ENCODE results near the gene NUMBL. TPM values are rescaled to one million over a fixed set of nuclear protein-coding genes. Genes with fewer than 3 reads are reported as not detected.

NUMBL gene
- total and polyA plus RNA-seq, 9 of the 15 experiments (the other 6 are each of a cell fraction or from before 2014, with no cell fraction given) = 0.39 to 38.6 (median 6.6) TPM

DNA sequence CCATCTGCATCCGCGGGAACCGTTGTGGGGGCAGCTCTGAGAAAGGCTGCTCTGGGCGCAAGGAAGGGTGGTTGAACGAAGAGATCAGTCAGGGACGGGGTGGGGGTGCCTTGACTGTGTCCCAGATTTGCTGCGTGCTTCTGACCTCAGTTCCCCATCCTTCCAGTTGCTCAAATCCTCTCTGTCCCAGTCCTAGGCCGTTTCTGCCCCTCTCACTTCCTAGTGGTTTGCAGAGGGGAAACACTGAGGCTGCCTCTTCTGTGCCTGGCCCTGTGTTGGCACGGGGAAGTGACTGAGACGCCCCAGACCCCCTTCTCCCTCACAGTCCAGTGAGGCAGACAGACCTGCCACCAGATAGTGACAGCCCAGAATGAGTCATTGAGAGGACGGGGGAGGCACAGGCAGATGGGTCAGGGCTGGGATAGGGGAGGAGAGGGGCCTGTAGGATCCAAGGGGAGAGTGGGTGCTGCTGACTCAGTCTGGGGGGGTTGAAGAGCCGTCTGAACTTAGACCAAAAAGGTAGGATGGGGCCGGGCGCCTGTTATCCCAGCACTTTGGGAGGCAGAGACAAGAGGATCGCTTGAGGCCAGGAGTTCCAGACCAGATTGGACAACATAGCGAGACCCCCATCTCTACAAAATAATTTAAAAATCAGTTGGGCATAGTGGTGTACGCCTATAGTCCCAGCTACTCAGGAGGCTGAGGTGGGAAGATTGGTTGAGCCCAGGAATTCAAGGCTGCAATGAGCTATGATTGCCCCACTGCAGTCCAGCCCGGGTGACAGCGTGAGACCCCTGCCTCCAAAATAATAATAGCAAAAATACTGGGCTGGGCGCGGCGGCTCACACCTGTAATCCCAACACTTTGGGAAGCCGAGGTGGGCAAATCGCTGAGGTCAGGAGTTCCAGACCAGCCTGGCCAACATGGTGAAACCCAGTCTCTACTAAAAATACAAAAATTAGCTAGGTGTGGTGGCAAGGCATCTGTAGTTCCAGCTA lies 26.5 kb downstream of the NUMBL start (continued):
- TF ChIP-seq, protein P1, sequence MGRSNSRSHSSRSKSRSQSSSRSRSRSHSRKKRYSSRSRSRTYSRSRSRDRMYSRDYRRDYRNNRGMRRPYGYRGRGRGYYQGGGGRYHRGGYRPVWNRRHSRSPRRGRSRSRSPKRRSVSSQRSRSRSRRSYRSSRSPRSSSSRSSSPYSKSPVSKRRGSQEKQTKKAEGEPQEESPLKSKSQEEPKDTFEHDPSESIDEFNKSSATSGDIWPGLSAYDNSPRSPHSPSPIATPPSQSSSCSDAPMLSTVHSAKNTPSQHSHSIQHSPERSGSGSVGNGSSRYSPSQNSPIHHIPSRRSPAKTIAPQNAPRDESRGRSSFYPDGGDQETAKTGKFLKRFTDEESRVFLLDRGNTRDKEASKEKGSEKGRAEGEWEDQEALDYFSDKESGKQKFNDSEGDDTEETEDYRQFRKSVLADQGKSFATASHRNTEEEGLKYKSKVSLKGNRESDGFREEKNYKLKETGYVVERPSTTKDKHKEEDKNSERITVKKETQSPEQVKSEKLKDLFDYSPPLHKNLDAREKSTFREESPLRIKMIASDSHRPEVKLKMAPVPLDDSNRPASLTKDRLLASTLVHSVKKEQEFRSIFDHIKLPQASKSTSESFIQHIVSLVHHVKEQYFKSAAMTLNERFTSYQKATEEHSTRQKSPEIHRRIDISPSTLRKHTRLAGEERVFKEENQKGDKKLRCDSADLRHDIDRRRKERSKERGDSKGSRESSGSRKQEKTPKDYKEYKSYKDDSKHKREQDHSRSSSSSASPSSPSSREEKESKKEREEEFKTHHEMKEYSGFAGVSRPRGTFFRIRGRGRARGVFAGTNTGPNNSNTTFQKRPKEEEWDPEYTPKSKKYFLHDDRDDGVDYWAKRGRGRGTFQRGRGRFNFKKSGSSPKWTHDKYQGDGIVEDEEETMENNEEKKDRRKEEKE (IDR thresholded peaks at IDR 0.05; ENCODE audit: borderline replicate concordance in 1 of 2, control insufficient read depth in 1 of 2, low read depth in 2 of 2, low read length in 1 of 2) = no peak
- TF ChIP-seq NR4A1 (CRISPR knock-in tag; IDR thresholded peaks at IDR 0.05) (no peak), NR4A1 (tag; IDR thresholded peaks at IDR 0.05) (no peak), RFX1 (IDR thresholded peaks at IDR 0.05) (no peak), PYGO2 (tag; IDR thresholded peaks at IDR 0.05) (no peak), TSC22D4 (tag; IDR thresholded peaks at IDR 0.05) (no peak), HNRNPUL1 (IDR thresholded peaks at IDR 0.05; ENCODE audit: low read length) (no peak), ZNF436 (CRISPR knock-in tag; IDR thresholded peaks at IDR 0.05) (no peak), MEIS2 (IDR thresholded peaks at IDR 0.05; ENCODE audit: partially characterized antibody) (peak; percentile 63), IRF2 (CRISPR knock-in tag; IDR thresholded peaks at IDR 0.05) (no peak), MYBL2 (IDR thresholded peaks at IDR 0.05; ENCODE audit: low read depth) (no peak), MYBL2 (CRISPR knock-in tag; IDR thresholded peaks at IDR 0.05; ENCODE audit: borderline replicate concordance) (no peak), CTBP1 (IDR thresholded peaks at IDR 0.05; ENCODE audit: borderline replicate concordance) (peak; percentile 47), EGR1 (conservative IDR thresholded peaks at IDR 0.05) (peak; percentile 83), ZNF583 (CRISPR knock-in tag; IDR thresholded peaks at IDR 0.05) (no peak), RBM17 (IDR thresholded peaks at IDR 0.05; ENCODE audit: borderline replicate concordance, low read depth, low read length) (no peak), MYC (IDR thresholded peaks at IDR 0.05; ENCODE audit: low read depth, low read length) (no peak), MYC (CRISPR knock-in tag; IDR thresholded peaks at IDR 0.05; ENCODE audit: borderline replicate concordance, low read depth) (no peak), CBX2 (IDR thresholded peaks at IDR 0.05; ENCODE audit: insufficient read depth, low read length, poor library complexity, severe bottlenecking) (no peak), GATAD2B (IDR thresholded peaks at IDR 0.05; ENCODE audit: borderline replicate concordance) (peak; percentile 19; the same call in 1 of the 2 replicates), LCOR (CRISPR knock-in tag; IDR thresholded peaks at IDR 0.05) (no peak), POLR2AphosphoS5 (IDR thresholded peaks at IDR 0.05; ENCODE audit: control insufficient read depth, insufficient read depth, low read depth, low read length) (peak; percentile 77; the same call in 1 of the 2 replicates), NCOA6 (IDR thresholded peaks at IDR 0.05) (no peak), CHCHD3 (CRISPR knock-in tag; IDR thresholded peaks at IDR 0.05) (no peak), DNMT1 (IDR thresholded peaks at IDR 0.05) (no peak), GATAD2A (IDR thresholded peaks at IDR 0.05) (peak; percentile 86; the same call in 1 of the 2 replicates), MCM5 (IDR thresholded peaks at IDR 0.05; ENCODE audit: low read depth) (no peak), SRSF7 (optimal IDR thresholded peaks at IDR 0.05; ENCODE audit: low read depth, low read length) (no peak)

Data from K562 (cell line).